PC-3 (cell line): ENCODE measurements around the gene CCN6. TPM values are rescaled to one million over a fixed set of nuclear protein-coding genes. Genes with fewer than 3 reads are reported as not detected.
A peak's percentile ranks its signal among the peaks of the same experiment; 100 is the strongest.

Experiments
- ATAC-seq: fragments of 200-7000 bp; cut with Tn5 transposase; 2 replicates; pipeline ENCODE4 v1.9.1; 2020; ENCODE audit warnings: mild to moderate bottlenecking, moderate library complexity
- BruUV-seq: library from RNA; stranded (reverse); fragments of 400-500 nt; replicated peaks from 2 replicates; lab custom pipeline; 2021; lab: Mats Ljungman, UMichigan
- CTCF ChIA-PET: fragments of 300-600 bp; sonication (Branson Sonifier 250); formaldehyde crosslinking; loops from one replicate; lab custom pipeline; 2022; ENCODE audit warnings: antibody characterized with exemption; lab: Charles Lee
- POLR2A ChIA-PET: fragments of 300-600 bp; sonication (Branson Sonifier 250); formaldehyde crosslinking; loops from one replicate; lab custom pipeline; 2022; ENCODE audit warnings: antibody characterized with exemption; ENCODE audit not compliant: unreplicated experiment; lab: Charles Lee
- DNase-seq: peaks from one replicate; pipeline ENCODE4 v3.0.0-alpha.2; 2015
- H2AFZ ChIP-seq: fragments of 300-600 bp; sonication (generic); 2 replicates; pipeline ENCODE4 v1.6.0; 2016; ENCODE audit warnings: antibody characterized with exemption, low read length
- H3F3A ChIP-seq: fragments of 300-600 bp; sonication (generic); one replicate; pipeline ENCODE4 v1.6.0; 2017; ENCODE audit warnings: antibody characterized with exemption, low read length, control low read depth, mild to moderate bottlenecking; ENCODE audit not compliant: unreplicated experiment
- H3K27ac ChIP-seq: fragments of 300-600 bp; sonication (generic); 2 replicates; pipeline ENCODE4 v1.5.1; 2016; ENCODE audit warnings: mild to moderate bottlenecking, low read length
- H3K27me3 ChIP-seq: fragments of 300-600 bp; sonication (generic); 2 replicates; pipeline ENCODE4 v1.6.1; 2016; ENCODE audit warnings: low read length, mixed read lengths
- H3K36me3 ChIP-seq: fragments of 300-600 bp; sonication (generic); 2 replicates; pipeline ENCODE4 v1.6.1; 2016; ENCODE audit warnings: low read depth, mixed run types, low read length, mixed read lengths
- H3K4me1 ChIP-seq: fragments of 300-600 bp; sonication (generic); 2 replicates; pipeline ENCODE4 v1.5.1; 2016; ENCODE audit warnings: low read length; ENCODE audit not compliant: insufficient read depth
- H3K4me2 ChIP-seq: fragments of 300-600 bp; sonication (generic); 2 replicates; pipeline ENCODE4 v1.6.0; 2016; ENCODE audit warnings: low read length
- H3K4me3 ChIP-seq: fragments of 300-600 bp; sonication (generic); 2 replicates; pipeline ENCODE4 v1.5.1; 2016; ENCODE audit warnings: mild to moderate bottlenecking, low read length, mixed read lengths
- H3K79me2 ChIP-seq: fragments of 300-600 bp; sonication (generic); 2 replicates; pipeline ENCODE4 v1.6.1; 2017; ENCODE audit warnings: low read length, mixed read lengths
- H3K9ac ChIP-seq: fragments of 300-600 bp; sonication (generic); 2 replicates; pipeline ENCODE4 v1.6.0; 2016; ENCODE audit warnings: mild to moderate bottlenecking, low read length
- H3K9me2 ChIP-seq: fragments of 300-600 bp; sonication (generic); replicated peaks from 2 replicates; pipeline ENCODE4 v1.6.1; 2016; ENCODE audit warnings: mixed run types, low read length, mixed read lengths
- H3K9me3 ChIP-seq: fragments of 300-600 bp; sonication (generic); 2 replicates; pipeline ENCODE4 v1.6.1; 2016; ENCODE audit warnings: low read length, mixed read lengths
- H4K20me1 ChIP-seq: fragments of 300-600 bp; sonication (generic); 2 replicates; pipeline ENCODE4 v1.6.1; 2016; ENCODE audit warnings: low read length, mixed read lengths
- CTCF ChIP-seq: fragments of 300-600 bp; sonication (generic); conservative IDR thresholded peaks from 2 replicates; pipeline ENCODE4 v1.5.1; 2017; ENCODE audit warnings: antibody characterized with exemption, low read depth, mild to moderate bottlenecking, low read length
- EZH2 ChIP-seq: fragments of 300-600 bp; sonication (generic); IDR thresholded peaks from one replicate; pipeline ENCODE4 v1.6.1; 2017; ENCODE audit warnings: antibody characterized with exemption, mild to moderate bottlenecking, low read length; ENCODE audit not compliant: unreplicated experiment
- EZH2phosphoT487 ChIP-seq: fragments of 300-600 bp; sonication (generic); IDR thresholded peaks from 2 replicates; pipeline ENCODE4 v1.6.1; 2018; ENCODE audit warnings: mild to moderate bottlenecking, antibody characterized with exemption, low read length, borderline replicate concordance
- intact Hi-C: fragments of 100-400 bp; cut with micrococcal nuclease; formaldehyde crosslinking; loops from 2 replicates; pipeline ENCODE4 v1.9.0; 2023
- total RNA-seq: library from RNA; depleted of rRNA; stranded (reverse); fragments of >200 nt; gene quantifications from 2 replicates; pipeline ENCODE4 v1.2.3, GENCODE V29; 2014

CCN6 gene
- total RNA-seq, 1 experiment from 2014 or later: not detected

DNA sequence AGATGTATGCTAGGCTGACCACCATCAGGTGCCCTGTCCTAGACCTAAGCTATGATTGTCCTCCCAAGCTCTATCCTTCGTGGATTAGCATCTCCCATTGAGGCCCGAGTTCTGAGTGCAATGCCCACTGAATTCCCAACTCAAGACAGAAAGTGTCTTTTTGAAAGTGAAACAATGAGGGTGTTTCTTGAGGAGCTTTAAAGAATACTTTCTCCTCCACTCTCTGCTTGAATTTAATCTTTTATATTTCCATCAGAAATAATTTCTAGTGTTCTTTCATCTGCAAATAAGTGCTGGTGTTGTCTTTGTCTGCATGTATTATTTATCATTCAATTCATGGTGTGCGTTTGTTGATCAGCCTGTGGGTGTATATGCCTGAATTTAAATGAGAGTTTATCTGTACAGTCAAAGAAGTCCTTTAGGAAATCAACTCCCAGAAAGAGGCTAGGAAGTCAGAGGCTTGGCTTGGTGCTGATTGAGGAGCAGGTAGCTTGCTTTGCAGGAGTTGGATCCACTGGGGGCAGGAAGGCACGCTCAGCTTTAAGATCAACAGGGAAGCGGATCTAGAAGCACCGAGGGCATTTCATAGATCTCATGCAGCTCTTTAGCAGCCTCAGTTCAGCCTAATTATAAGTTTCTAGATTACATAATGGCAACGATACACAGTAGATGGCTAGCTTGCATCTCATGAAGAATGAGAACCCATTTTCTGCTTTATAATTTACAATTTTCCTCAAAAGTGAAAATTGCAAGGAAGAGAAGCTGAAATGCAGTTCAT is 36.0 kb upstream of the CCN6 start:
- H3K4me1 ChIP-seq: peaks cover 49% of the 10 kb centered on the region
- no peak overlapping the region for H3K4me3 ChIP-seq
- H4K20me1 ChIP-seq: no peaks in the 10 kb centered on the region
- no peaks in the 10 kb centered on the region for H3K27me3 ChIP-seq
- H3K4me2 ChIP-seq: no peak overlapping the region
- H3K9me3 ChIP-seq: no peaks in the 10 kb centered on the region
- H3K27ac ChIP-seq: peak overlapping the region; percentile 90
- H3F3A ChIP-seq: no peaks in the 10 kb centered on the region
- ChIA-PET CTCF (no interaction called here), POLR2A (no interaction called here)
- TF ChIP-seq EZH2 (no peak), CTCF (no peak), EZH2phosphoT487 (no peak)
- ATAC-seq (no peak), DNase-seq (no peak)
- H3K9me2 ChIP-seq: no peaks in the 10 kb centered on the region
- BruUV-seq: no TSS peak
- intact Hi-C loops: no loop called here
- no peaks in the 10 kb centered on the region for H3K36me3 ChIP-seq
- no peaks in the 10 kb centered on the region for H3K79me2 ChIP-seq
- H3K9ac ChIP-seq: peak overlapping the region; percentile 62
- no peak overlapping the region for H2AFZ ChIP-seq

- Histone ChIP-seq H3K27ac (peak overlapping the region; percentile 90), H3K4me2 (peak overlapping the region; percentile 33; the same call in 1 of the 2 replicates), H3K36me3 (no peaks in the 10 kb centered on the region), H3K9ac (peak overlapping the region; percentile 72), H3F3A (no peaks in the 10 kb centered on the region), H4K20me1 (no peaks in the 10 kb centered on the region), H3K4me1 (peaks cover 49% of the 10 kb centered on the region), H2AFZ (peak overlapping the region; percentile 40), H3K9me2 (no peaks in the 10 kb centered on the region), H3K79me2 (no peaks in the 10 kb centered on the region), H3K9me3 (no peaks in the 10 kb centered on the region), H3K4me3 (no peak overlapping the region), H3K27me3 (no peaks in the 10 kb centered on the region)
- BruUV-seq: no TSS peak
- DNase-seq (peak; percentile 67), ATAC-seq (peak; percentile 75)
- TF ChIP-seq EZH2 (no peak), CTCF (no peak), EZH2phosphoT487 (no peak)
- intact Hi-C loops: no loop called here
- CTCF ChIA-PET: no interaction called here
- POLR2A ChIA-PET: no interaction called here
These were observed 35.1 kb upstream of the CCN6 start for GRCh38 chr6:112018619-112019416.
